Glomerular endothelial cell (primary cell): ENCODE results near the gene P3H4. TPM values are rescaled to one million over a fixed set of nuclear protein-coding genes. Genes with fewer than 3 reads are reported as not detected.

Experiments
- DNase-seq: peaks from one replicate; pipeline ENCODE4 v3.0.0-alpha.2; 2011; ENCODE audit warnings: low read depth, low spot score; ENCODE audit errors: extremely low read depth
- total RNA-seq: library from RNA; depleted of rRNA; stranded (reverse); fragments of >200 nt; gene quantifications from 2 replicates; pipeline ENCODE4 v1.2.3, GENCODE V29; 2015

Gene P3H4
- total RNA-seq, 1 donor from 2014 or later: 85.1 TPM

DNA sequence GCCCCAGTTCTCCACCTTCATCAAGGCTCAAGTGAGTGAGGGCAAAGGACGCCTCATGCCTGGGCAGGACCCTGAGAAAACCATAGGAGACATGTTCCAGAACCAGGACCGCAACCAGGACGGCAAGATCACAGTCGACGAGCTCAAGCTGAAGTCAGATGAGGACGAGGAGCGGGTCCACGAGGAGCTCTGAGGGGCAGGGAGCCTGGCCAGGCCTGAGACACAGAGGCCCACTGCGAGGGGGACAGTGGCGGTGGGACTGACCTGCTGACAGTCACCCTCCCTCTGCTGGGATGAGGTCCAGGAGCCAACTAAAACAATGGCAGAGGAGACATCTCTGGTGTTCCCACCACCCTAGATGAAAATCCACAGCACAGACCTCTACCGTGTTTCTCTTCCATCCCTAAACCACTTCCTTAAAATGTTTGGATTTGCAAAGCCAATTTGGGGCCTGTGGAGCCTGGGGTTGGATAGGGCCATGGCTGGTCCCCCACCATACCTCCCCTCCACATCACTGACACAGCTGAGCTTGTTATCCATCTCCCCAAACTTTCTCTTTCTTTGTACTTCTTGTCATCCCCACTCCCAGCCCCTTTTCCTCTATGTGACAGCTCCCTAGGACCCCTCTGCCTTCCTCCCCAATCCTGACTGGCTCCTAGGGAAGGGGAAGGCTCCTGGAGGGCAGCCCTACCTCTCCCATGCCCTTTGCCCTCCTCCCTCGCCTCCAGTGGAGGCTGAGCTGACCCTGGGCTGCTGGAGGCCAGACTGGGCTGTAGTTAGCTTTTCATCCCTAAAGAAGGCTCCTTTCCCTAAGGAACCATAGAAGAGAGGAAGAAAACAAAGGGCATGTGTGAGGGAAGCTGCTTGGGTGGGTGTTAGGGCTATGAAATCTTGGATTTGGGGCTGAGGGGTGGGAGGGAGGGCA lies 10.7 kb upstream of the P3H4 start:
- no peak for DNase-seq

DNA sequence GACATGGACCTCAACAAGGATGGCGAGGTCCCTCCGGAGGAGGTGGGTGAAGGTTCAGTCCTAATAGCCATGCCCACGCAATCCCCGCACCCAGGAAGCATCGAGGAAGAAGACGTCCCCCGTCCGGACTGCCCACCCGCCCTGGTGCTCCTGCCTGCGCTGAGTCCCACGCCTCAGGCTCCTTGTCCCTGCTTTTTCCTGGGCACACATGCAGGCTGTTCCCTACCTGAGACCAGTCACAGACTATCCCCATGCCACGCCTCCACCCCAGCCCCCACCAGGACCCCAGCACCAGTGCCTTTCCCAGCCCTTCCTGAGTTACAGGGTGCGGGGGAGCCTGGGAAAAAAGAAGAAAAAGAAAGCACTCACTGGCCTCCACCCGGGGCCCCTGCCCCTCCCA lies 10.0 kb upstream of the P3H4 start:
- DNase-seq: no peak

DNA sequence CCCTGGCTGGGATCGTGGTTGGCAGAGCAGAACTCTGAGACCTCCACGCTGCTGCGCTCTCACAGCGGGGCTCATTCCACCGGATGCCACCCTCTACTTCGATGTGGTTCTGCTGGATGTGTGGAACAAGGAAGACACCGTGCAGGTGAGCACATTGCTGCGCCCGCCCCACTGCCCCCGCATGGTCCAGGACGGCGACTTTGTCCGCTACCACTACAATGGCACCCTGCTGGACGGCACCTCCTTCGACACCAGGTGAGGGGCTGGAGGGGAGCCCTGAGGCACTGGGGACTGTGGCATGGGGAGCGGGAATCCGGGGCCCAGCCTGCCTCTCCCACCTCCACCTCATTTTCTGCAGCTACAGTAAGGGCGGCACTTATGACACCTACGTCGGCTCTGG lies 6.3 kb upstream of the P3H4 start:
- DNase-seq: no peak

DNA sequence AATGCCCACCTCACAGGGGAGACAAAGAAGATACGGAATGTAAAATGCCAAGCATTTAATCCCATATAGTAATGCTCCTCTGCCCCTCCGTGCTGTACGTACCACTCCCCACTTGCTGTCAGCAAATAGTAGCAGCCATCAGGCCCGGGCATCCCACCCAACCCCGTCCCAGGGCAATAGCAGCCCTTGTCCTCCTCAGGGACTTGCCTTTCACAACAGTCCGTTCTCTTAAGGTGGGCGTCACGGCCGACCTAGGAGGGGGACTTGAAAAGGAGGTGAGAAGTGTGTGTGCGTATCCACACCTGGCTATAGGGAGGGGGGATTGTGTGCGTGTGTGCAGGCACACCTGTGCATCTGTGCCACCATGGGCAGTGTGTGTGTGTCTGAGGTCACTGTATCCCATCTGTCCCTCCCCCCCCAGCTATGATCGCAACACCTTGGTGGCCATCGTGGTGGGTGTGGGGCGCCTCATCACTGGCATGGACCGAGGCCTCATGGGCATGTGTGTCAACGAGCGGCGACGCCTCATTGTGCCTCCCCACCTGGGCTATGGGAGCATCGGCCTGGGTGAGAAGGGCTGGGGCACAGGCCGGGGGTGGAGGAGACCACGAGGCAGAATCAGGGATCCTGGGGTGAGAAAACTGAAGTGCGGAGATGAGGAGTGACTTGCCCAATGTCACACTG lies 5.0 kb upstream of the P3H4 start:
- DNase-seq: no peak

DNA sequence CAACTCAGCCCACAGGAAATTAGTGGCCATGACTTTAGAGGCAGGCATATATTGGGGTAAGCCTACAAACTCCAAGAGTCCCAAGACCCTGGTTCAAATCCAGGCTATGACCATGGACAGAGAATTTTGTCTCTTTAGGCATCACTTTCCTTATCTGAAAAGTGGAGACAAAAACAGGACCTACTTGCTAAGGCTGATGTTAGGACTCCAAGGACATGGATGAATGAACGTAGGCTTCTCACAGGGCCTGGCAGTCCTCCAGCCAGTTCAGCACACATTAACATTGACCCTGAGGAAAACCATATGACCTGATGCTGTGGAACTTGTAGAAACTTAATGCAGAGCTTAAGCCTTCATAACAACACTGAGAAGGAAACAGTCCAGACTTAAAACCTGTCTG lies 2.4 kb upstream of the P3H4 start:
- no peak for DNase-seq

DNA sequence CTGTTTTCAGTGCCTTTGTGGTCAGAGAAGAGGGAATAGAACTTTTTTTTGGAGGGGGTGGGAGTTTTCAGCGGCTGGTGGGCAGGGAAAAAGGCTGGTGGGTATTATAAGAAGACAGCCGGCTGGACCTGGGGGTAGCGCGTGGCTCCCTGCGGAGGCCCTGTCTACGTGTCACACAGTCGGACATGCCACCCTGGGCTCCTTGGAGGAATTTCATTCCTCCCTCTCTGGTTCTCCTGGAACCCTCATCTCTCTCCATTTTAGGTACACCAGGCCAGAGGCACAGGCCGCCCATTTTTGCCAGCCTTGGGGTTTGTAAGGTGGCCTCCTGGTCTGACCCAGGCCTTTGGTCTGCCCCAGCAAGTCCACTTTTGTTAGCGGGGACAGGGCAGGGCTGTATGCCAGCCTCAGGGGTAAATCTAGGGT lies 2.0 kb upstream of the P3H4 start:
- DNase-seq: no peak

DNA sequence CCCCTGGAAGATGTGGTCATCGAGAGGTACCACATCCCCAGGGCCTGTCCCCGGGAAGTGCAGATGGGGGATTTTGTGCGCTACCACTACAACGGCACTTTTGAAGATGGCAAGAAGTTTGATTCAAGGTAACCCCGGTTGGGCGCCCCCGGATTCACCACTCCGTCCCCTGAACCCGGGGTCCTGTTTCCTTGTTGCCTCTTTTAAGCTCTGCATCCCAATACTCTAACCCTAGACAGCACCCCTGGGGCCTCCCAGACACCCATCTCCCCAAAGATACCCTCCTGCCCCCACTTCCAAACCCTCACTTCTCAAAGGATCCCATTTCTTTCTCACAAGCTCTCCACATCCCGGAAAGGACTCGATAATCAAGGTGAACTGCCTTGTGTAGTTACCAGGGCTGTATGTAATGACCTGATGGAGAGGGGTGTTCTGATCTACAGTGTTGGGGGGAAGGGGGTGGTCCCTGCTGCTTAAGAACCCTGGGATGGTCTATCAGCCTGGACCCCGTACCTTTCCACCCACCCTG lies 1.5 kb upstream of the P3H4 start:
- DNase-seq: no peak

DNA sequence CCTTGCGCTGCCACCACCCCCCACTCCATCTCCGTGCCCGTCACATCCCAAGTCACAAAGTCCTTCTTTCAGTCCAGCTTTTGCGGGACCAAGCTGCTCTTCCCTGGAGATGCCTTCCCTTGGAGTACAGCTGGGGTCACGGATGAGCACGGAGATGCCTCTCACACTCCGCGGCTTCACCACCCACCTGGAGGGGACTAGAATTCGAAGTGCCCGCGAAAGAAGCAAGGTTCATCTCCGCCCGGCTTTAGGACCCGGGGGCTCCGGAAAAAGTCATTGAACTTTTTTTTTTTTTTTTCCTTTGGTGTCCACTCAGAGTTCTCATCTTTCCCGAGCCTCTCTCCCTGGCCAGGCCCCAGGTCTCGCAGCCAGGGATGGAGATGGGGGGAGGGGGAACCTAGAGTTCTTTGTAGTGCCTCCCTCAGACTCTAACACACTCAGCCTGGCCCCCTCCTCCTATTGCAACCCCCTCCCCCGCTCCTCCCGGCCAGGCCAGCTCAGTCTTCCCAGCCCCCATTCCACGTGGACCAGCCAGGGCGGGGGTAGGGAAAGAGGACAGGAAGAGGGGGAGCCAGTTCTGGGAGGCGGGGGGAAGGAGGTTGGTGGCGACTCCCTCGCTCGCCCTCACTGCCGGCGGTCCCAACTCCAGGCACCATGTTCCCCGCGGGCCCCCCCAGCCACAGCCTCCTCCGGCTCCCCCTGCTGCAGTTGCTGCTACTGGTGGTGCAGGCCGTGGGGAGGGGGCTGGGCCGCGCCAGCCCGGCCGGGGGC lies 817 bp upstream of the P3H4 start, which contains the start of gene FKBP10:
Gene FKBP10, plus strand, starts transcription at position 624 of the 771 bp plus-strand sequence. Its CDS starts 31 bp downstream, at position 655.
- no peak for DNase-seq

DNA sequence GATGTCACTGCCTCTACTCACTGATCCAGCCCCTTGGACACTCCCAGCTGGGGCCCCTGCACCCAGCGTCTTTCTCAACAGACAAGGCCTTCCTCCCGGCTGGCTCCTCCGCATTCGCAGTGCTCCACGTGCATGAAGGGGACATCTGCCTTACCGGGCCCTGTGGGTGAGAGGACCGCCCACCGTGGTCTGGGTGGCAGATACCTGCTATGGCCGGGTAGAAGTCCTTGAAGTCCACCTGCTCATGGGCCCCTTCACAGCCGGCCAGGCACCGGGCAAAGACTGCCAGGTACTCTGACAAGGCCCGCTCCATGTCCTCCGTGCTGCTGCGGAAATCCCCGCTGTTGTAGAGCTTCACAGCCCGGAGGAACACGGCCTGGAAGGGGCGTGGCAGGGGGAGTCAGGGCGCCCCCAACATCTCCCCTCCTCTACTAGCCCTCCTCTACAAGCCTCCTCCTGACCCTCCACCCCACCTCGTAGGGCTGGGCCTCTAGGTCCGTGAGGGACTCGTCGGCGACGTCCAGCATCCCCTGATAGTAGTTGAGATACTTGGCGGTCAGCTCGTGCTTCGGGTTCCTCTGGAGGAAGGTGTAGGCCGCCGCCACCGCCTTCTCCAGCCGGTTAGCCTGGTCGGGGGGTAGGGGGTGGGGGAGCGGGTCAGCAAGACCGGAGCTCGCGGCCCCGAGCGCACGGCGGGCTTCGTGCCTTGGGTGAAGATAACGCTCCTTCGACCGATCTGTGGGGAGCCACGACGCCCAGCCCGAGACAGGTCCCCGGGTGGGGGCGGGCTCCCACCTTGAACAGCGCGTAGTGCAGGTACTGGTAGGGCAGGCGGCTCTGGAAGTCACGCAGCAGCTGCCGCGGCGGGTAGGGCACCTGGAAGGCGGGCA lies 845 bp downstream of the P3H4 start:
- DNase-seq: no peak

DNA sequence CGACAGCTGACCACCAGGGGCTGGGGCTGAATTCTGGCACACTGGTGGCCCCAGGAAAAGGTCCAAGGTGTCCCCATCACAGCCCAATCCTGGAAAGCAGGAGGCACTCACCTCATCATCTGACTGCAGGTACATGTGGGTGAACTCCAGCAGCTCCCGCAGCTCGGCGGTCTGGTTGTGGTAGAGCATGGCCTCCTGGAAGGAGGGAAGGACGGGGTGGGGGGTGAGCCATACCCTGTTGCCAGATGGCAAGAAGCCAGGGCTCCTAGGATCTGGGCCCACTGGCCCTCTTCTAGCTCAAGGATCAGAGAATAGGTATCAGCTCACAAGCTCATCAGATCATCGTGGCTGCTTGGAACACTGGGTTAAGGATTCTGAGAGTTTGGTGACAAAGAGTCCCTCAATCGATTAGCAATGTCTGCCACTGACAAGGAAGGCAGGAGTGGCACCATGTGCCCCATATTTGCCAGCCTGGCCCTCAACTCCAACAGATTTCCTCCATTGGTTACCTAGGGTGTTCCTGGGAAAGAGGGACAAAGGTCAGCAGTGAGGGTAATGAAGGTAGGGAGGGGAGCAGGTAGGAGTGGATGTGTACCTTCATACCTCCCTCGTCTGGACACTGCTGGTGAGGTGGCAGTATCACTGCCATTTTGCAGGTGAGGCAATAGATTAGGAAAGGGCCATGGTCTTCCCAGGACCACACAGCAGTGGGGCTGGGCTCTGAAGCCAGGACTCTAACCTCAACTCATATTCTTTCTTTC lies 4.9 kb downstream of the P3H4 start:
- DNase-seq: no peak

DNA sequence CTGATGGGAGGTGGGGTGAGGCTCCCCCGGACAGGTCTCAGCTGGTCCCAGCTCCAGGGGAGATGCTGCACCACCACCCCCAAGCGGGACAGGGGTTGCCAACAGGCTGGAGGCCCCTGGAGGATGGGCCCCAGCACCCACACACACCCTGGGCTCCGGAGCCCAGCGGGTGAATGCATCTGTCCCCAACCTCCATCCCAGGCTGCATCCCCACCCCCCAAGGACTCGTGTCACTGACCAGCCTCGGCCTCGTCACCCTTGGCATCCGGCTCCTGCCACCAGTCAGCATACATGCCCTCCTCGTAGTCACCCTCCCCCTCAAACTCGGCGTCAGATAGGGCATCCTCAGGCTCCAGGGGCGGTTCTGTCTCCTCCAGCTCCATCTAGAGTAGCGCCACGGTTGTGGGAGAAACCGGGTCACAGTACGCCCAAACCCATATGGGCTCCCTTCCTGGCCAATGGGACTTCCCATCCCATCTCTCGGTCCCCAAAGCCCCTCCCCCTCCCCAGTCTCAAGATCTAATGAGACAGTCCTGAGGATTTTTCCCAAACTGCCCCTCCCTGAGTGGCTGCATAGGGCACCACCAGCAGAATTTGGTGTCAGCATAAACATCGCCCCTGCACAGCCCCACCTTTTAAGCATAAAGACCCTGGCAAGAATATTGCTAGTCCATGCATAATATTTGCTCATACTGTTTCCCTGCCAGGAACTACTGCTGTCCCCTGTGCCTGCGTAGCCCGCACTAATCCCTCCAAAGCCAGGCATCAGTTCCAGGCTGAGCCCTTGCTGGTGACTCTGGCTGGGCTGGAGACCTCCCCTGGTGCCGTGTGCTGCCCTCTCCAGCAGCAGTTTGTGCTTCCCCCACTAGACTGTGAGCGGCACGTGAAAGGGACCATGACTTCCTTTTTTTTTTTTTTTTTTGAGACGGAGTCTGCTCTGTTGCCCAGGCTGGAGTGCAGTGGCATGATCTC lies 8.4 kb downstream of the P3H4 start:
- no peak for DNase-seq

DNA sequence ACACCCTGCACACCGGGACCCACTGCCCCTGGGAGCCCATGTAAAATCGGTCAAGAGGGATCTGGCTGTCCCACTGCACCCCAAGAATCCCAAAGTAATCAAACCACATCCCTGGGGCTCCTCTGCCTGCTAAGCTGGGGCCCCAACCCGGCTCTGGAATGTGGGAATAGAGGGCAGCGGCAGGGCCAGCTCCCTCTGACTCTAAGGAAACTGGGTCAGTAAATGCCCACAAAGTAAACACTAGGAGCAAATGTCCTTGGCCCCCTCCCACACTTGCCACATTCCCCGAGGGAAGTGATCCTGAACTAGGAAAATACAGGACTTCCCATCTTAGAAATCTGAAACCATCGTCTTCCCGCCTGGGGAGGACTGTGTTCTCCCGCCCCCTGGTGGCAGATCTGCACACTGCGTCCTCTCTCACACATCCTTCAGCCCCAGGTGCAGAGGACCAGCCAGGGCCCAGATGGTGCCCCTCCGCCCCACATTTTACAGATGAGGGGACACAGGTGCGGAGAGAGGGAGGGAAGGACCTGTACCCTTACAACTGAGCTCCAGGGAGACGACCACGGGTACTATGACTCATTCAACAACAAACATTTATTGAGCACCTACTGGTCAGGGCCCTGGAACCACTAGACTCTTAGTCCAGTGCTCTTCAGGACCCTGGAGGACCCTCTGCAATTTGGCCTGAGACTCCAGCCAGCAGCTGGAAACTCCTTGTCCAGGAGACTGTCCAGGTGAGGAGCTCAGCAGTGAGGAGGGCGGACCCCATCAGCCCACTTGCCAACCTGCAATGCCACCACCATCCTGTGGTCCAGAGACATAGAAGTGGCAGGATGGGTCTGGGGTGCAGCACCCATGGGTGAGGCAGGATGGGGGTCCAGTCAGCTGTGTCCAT lies 10.1 kb downstream of the P3H4 start:
- no peak for DNase-seq

DNA sequence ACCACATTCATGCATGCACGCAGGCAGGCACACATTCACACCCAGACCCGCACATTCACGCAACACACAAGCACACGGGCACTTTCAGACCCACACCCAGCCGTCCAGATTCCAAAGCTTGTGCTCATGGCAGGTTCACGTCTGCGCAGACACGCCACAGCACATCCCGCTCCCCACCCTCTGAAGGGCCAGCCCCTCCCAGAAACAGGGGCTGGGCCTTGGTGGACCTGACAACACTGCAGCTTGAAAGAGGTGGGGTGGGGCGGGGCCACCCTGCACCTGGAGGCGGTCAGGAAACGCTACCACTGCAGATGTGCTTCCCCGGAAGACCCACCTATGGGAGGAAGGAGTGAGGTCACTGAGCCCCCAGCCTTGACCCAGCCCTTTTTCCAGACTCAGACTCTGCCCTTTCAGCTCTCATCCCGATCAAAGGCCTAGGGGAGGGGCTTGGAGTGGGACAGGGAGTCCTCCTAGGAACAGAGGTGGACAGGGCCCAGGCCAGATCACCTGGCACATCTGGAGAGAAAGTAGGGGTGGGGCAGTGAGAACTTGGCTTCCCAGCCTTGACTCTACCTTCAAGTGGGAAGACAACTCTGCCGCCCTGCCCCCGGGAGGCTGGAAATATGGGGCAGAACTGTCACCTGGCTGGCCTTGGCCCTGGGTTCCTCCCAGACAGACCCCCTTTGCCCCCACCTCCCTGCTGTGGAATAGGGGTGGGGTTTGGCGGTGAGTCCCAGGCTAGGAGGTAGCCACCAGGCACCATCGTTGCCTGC lies 11.0 kb downstream of the P3H4 start:
- DNase-seq: no peak

DNA sequence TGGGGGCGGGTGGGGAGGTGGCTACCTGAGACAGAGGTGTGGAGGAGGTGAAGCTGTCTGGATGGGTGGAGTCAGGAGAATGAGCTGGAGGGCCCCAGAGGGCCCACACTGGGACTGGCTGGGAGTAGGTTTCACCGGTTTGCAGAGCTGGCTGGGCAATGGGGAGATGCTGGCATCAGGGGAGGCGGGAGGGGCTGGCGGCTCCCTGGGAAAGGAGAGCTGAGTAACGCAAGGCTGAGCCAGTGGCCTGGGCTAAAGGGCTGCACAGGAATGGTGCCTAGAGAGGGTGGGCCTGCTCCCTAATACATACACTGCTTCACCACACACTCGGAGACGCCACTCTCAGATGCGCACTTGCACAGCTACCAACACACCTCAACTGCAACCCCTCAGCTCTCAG lies 12.4 kb downstream of the P3H4 start:
- no peak for DNase-seq

DNA sequence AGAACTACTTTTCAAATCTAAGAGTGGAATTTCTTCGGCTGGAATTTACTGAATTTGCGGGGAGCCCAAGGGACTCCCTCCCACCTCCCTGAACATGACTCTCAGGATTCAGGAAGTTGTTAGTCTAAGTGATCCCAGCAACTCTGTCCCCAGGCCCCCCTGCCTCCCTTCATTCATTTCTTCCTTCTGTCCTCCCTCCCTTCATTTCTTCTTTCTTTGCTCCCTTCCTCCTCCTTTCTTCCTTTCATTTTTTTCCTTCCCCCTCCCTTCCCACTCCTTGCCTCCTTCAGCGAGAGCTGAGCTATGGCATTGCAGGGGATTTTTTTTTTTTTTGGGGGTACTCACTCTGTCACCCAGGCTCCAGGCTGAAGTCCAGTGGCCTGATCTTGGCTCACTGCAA lies 14.4 kb downstream of the P3H4 start:
- no peak for DNase-seq

DNA sequence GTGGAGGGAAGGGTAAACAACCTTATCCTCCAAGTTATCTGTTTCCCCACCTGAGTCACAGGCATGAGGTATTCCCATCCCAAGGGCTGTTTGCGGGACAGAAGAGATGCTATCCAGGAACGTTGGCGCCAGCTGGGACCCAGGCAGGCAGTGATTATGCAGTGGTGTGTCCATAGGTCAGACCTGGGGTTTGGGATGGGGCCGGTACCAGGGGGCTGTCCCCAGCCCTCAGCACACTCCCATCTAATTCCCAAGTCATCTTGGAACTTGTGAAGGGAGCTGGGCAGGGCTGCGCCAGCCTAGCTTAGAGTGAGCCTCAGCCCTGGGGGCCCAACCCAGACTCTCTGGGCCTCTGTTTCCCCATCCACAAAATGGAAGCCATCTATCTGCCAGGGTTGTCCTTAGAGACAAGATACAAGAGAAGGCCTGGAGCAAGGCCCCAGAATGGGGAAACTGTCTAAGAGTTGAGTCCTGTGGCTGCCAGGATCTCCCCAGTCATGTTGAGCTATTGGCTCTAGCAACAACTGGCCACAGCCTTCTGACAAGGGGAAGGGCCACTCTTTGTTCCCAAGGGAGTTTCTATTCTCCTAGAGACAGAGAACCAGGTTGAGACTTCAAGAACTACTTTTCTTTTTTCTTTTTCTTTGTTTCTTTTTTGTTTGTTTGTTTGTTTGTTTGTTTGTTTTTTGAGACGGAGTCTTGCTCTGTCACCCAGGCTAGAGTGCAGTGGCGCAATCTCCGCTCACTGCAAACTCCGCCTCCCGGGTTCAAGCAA lies 15.4 kb downstream of the P3H4 start:
- no peak for DNase-seq
